GM12878 (cell line): Measurements from ENCODE around the gene FUT3. TPM values are rescaled to one million over a fixed set of nuclear protein-coding genes. Genes with fewer than 3 reads are reported as not detected.

Experiments
- ATAC-seq: fragments of 200-7000 bp; cut with Tn5 transposase; 3 replicates; pipeline ENCODE4 v1.9.1; 2020; ENCODE audit warnings: mild to moderate bottlenecking, moderate library complexity
- BruUV-seq: library from RNA; stranded (reverse); fragments of 400-500 nt; replicated peaks from 2 replicates; lab custom pipeline; 2021; lab: Mats Ljungman, UMichigan
- CTCF ChIA-PET: fragments of 300-600 bp; sonication (Branson Sonifier 250); formaldehyde crosslinking; extraction: SDS; loops from one replicate; lab custom pipeline; 2021; ENCODE audit warnings: inconsistent platforms; lab: Yijun Ruan, JAX
- POLR2A ChIA-PET: fragments of 350-600 bp; formaldehyde crosslinking; extraction: SDS; loops from one replicate; lab custom pipeline; 2021; ENCODE audit warnings: inconsistent platforms; lab: Charles Lee
- RAD21 ChIA-PET: fragments of 300-600 bp; sonication (Branson Sonifier 250); formaldehyde crosslinking; loops from one replicate; lab custom pipeline; 2023; ENCODE audit warnings: antibody characterized with exemption; ENCODE audit not compliant: unreplicated experiment; lab: Charles Lee
- SMC1A ChIA-PET: fragments of 300-600 bp; sonication (Branson Sonifier 250); formaldehyde crosslinking; loops from one replicate; lab custom pipeline; 2023; ENCODE audit not compliant: unreplicated experiment, uncharacterized antibody; lab: Charles Lee
- DNase-seq: peaks from one replicate; pipeline ENCODE4 v3.0.0-alpha.2; 2011; ENCODE audit warnings: low read depth, low spot score
- FAIRE-seq: peaks from 3 replicates; lab custom pipeline; 2011; peaks lifted over from hg19 to GRCh38; lab: Jason Lieb, UNC
- H2AFZ ChIP-seq: 2 replicates; pipeline ENCODE4 v1.6.0; 2011; ENCODE audit warnings: low read depth, low read length, control low read depth; ENCODE audit not compliant: control insufficient read depth
- H3K27ac ChIP-seq: 2 replicates; pipeline ENCODE4 v1.5.1; 2011; ENCODE audit warnings: control low read depth; ENCODE audit not compliant: control insufficient read depth, insufficient read depth
- H3K27me3 ChIP-seq, 2 experiments: replicated peaks in 1 of 2; 2 replicates each; pipeline versions ENCODE4 v1.6.0 to v1.6.1; 2011; ENCODE audit warnings: low read length in 1 of 2; ENCODE audit not compliant: control insufficient read depth in 2 of 2, insufficient read depth in 2 of 2
- H3K36me3 ChIP-seq, 2 experiments: 2 replicates each; pipeline ENCODE4 v1.5.1; 2011; ENCODE audit warnings: low read length in 1 of 2; ENCODE audit not compliant: control insufficient read depth in 2 of 2, insufficient read depth in 2 of 2
- H3K4me1 ChIP-seq: 2 replicates; pipeline ENCODE4 v1.6.1; 2011; ENCODE audit warnings: mild to moderate bottlenecking, low read length, moderate library complexity, mixed read lengths; ENCODE audit not compliant: control insufficient read depth, insufficient read depth
- H3K4me2 ChIP-seq: 2 replicates; pipeline ENCODE4 v1.6.0; 2011; ENCODE audit warnings: control low read depth; ENCODE audit not compliant: control insufficient read depth, insufficient read depth
- H3K4me3 ChIP-seq: fragments of 200-600 bp; sonication (generic); 2 replicates; pipeline ENCODE4 v1.5.1; 2016
- H3K79me2 ChIP-seq: 2 replicates; pipeline ENCODE4 v1.6.0; 2011; ENCODE audit warnings: low read length; ENCODE audit not compliant: control insufficient read depth, insufficient read depth
- H3K9ac ChIP-seq: 2 replicates; pipeline ENCODE4 v1.8.0; 2011; ENCODE audit warnings: low read length, control low read depth, mixed read lengths; ENCODE audit not compliant: control insufficient read depth, insufficient read depth
- H3K9me3 ChIP-seq: replicated peaks from 3 replicates; pipeline ENCODE4 v1.5.1; 2011; ENCODE audit warnings: mild to moderate bottlenecking, low read length; ENCODE audit not compliant: control insufficient read depth, insufficient read depth
- H4K20me1 ChIP-seq: 2 replicates; pipeline ENCODE4 v1.6.0; 2011; ENCODE audit not compliant: control insufficient read depth, insufficient read depth
- ASH2L ChIP-seq: fragments of 300-600, 200-600 bp; sonication (generic); IDR thresholded peaks from 2 replicates; pipeline ENCODE4 v1.6.1; 2017; ENCODE audit warnings: low read depth, mild to moderate bottlenecking, borderline replicate concordance
- BRCA1 ChIP-seq: IDR thresholded peaks from 2 replicates; pipeline ENCODE4 v1.6.1; 2011; ENCODE audit warnings: low read depth, low read length, improper control_type of control experiment
- CEBPZ ChIP-seq: fragments of 150-350 bp; IDR thresholded peaks from 2 replicates; pipeline ENCODE4 v1.6.1; 2016; ENCODE audit warnings: low read depth, low read length
- E2F4 ChIP-seq: IDR thresholded peaks from 2 replicates; pipeline ENCODE4 v1.6.1; 2012; ENCODE audit warnings: low read depth, low read length, improper control_type of control experiment
- EED ChIP-seq: sonication (generic); IDR thresholded peaks from 2 replicates; pipeline ENCODE4 v1.6.1; 2016; ENCODE audit warnings: antibody characterized with exemption, low read depth
- EGR1 ChIP-seq, 2 experiments: IDR thresholded peaks; 1 replicate in 1 of 2; 2 replicates in 1 of 2; pipeline ENCODE4 v1.6.1; 2011 to 2012; ENCODE audit warnings: low read depth in 2 of 2, low read length in 2 of 2, borderline replicate concordance in 1 of 2, mild to moderate bottlenecking in 1 of 2, moderate library complexity in 1 of 2
- GATAD2B ChIP-seq: fragments of 450-650 bp; conservative IDR thresholded peaks from 2 replicates; pipeline ENCODE4 v1.6.1; 2017; ENCODE audit warnings: low read depth, mild to moderate bottlenecking, moderate library complexity
- HDAC6 ChIP-seq: fragments of 200-600 bp; sonication (generic); IDR thresholded peaks from one replicate; pipeline ENCODE4 v1.8.0; 2017; ENCODE audit warnings: antibody characterized with exemption; ENCODE audit not compliant: unreplicated experiment
- MTA2 ChIP-seq: fragments of 450-650 bp; IDR thresholded peaks from 2 replicates; pipeline ENCODE4 v1.6.1; 2016; ENCODE audit warnings: low read depth, mild to moderate bottlenecking, moderate library complexity
- NBN ChIP-seq: fragments of 450-650 bp; IDR thresholded peaks from 2 replicates; pipeline ENCODE4 v1.6.1; 2016
- PAX5 ChIP-seq: IDR thresholded peaks from 2 replicates; pipeline ENCODE4 v1.6.1; 2011; ENCODE audit warnings: low read depth, low read length, borderline replicate concordance
- SIX5 ChIP-seq: IDR thresholded peaks from 2 replicates; pipeline ENCODE4 v1.6.1; 2011; ENCODE audit warnings: mild to moderate bottlenecking, low read depth, low read length, moderate library complexity; ENCODE audit not compliant: severe bottlenecking
- SKIL ChIP-seq: fragments of 450-650 bp; IDR thresholded peaks from 2 replicates; pipeline ENCODE4 v1.6.1; 2017; ENCODE audit warnings: mild to moderate bottlenecking, low read depth, inconsistent platforms; ENCODE audit not compliant: poor library complexity, severe bottlenecking
- SUPT20H ChIP-seq: IDR thresholded peaks from 2 replicates; pipeline ENCODE4 v1.6.1; 2011; ENCODE audit warnings: low read depth, mild to moderate bottlenecking, low read length, moderate library complexity, borderline replicate concordance; ENCODE audit not compliant: control insufficient read depth
- SUZ12 ChIP-seq: fragments of 200-600 bp; sonication (generic); IDR thresholded peaks from one replicate; pipeline ENCODE4 v1.6.1; 2018; ENCODE audit warnings: antibody characterized with exemption, mild to moderate bottlenecking; ENCODE audit not compliant: unreplicated experiment
- ZNF217 ChIP-seq: fragments of 450-650 bp; IDR thresholded peaks from 2 replicates; pipeline ENCODE4 v1.6.1; 2017; ENCODE audit warnings: antibody characterized with exemption, mild to moderate bottlenecking
- WGBS: methylation state at CpG from one replicate; pipeline ENCODE4 v1.1.6; 2016; ENCODE audit warnings: low lambda C conversion rate; ENCODE audit not compliant: insufficient replicate concordance, insufficient coverage; ENCODE audit errors: missing lambda C conversion rate; 5-methylcytosine and 5-hydroxymethylcytosine counted together
- in situ Hi-C: fragments of 300-500 bp; cut with MboI; formaldehyde crosslinking; loops from 9 replicates; pipeline ENCODE4 v1.14.3; 2018; ENCODE audit warnings: mixed read lengths
- intact Hi-C: fragments of 100-400 bp; cut with micrococcal nuclease; formaldehyde crosslinking; loops from one replicate; pipeline ENCODE4 v1.14.2; 2022; ENCODE audit not compliant: unreplicated experiment
- polyA plus RNA-seq, 11 experiments: library from polyadenylated mRNA; depleted of rRNA in 4 of 11; unstranded in 6 of 11; stranded (reverse) in 5 of 11; fragments of >200 nt; fragmentation: Nextera tagmentation in 4 of 11; fragmentation: Illumina TruSeq in 1 of 11; extraction: Ambion mirVana in 4 of 11; extraction: Trizol in 1 of 11; gene quantifications; 1 replicate in 1 of 11; 2 replicates in 10 of 11; pipeline versions ENCODE4 v1.2.1 to v1.2.3, GENCODE V29; 2011 to 2016; ENCODE audit warnings: inconsistent platforms in 2 of 11, missing spikeins in 2 of 11, low read depth in 1 of 11
- total RNA-seq, 4 experiments: library from RNA; depleted of rRNA in 3 of 4; stranded (reverse); fragments of >200 nt in 3 of 4; fragmentation: Illumina TruSeq in 1 of 4; extraction: Trizol in 1 of 4; gene quantifications; 2 replicates each; pipeline versions ENCODE4 v1.2.1 to v1.2.3, GENCODE V29; 2013 to 2021

The FUT3 gene
- total and polyA plus RNA-seq, 10 of the 15 experiments (the other 5 are each of a cell fraction or from before 2014, with no cell fraction given), result 0.04 to 0.31 (median 0.07) TPM; not detected in 7

- TF ChIP-seq SUZ12, result no peak
- no peak for TF ChIP-seq E2F4
- no peak for TF ChIP-seq EGR1 (IDR thresholded peaks at IDR 0.05; ENCODE audit: borderline replicate concordance in 1 of 2, low read depth in 2 of 2, low read length in 2 of 2)
- no peak for TF ChIP-seq ASH2L
- no peak for TF ChIP-seq NBN
- no peak for TF ChIP-seq HDAC6
- TF ChIP-seq GATAD2B, result no peak
- no peak for TF ChIP-seq PAX5
- no peak for TF ChIP-seq EED
- TF ChIP-seq MTA2, result no peak
- TF ChIP-seq BRCA1, result no peak
These were observed 26.6 kb upstream of the FUT3 start (continued) for GRCh38 chr19:5877882-5878281.

- 23% methylated on average over 8 of the region's 8 CpGs for WGBS
- FAIRE-seq, result no peak
- H3K27ac ChIP-seq, result no peak overlapping the region
- CTCF ChIA-PET, result no interaction called here
- no peak overlapping the region for H3K4me3 ChIP-seq
- H3K79me2 ChIP-seq, result no peaks in the 10 kb centered on the region
- no peak for ATAC-seq
- no peak for TF ChIP-seq SIX5
- no peak for TF ChIP-seq ZNF217
- no peak for TF ChIP-seq SUPT20H
- TF ChIP-seq SKIL, result no peak
- TF ChIP-seq CEBPZ, result no peak
- no peak overlapping the region for H2AFZ ChIP-seq
- intact Hi-C loops (no loop called here), in situ Hi-C loops (no loop called here)
- H3K4me2 ChIP-seq, result no peak overlapping the region
- H3K27me3 ChIP-seq, result no peaks in the 10 kb centered on the region
- H3K9me3 ChIP-seq, result no peaks in the 10 kb centered on the region
- RAD21 ChIA-PET, result no interaction called here
- SMC1A ChIA-PET, result no interaction called here
- H3K4me1 ChIP-seq, result no peaks in the 10 kb centered on the region
- H4K20me1 ChIP-seq, result no peaks in the 10 kb centered on the region
- no peak for DNase-seq
- no peak overlapping the region for H3K9ac ChIP-seq
- no TSS peak for BruUV-seq
- POLR2A ChIA-PET, result no interaction called here
- no peaks in the 10 kb centered on the region for H3K36me3 ChIP-seq
These were observed 26.2 kb upstream of the FUT3 start for GRCh38 chr19:5877427-5877826.
